SK-N-SH (cell line): ENCODE measurements around the gene CNFN.

Experiments
- CHD2 ChIP-seq: fragments of 150-350 bp; IDR thresholded peaks from 2 replicates; pipeline ENCODE4 v1.6.1; 2018; ENCODE audit warnings: low read length; ENCODE audit not compliant: partially characterized antibody
- CTCF ChIP-seq: fragments of 200-600 bp; sonication (generic); IDR thresholded peaks from 2 replicates; pipeline ENCODE4 v1.6.1; 2017; ENCODE audit warnings: antibody characterized with exemption, mild to moderate bottlenecking, moderate library complexity
- FOXM1 ChIP-seq: IDR thresholded peaks from 2 replicates; pipeline ENCODE4 v1.4.0; 2012; ENCODE audit warnings: low read depth, mild to moderate bottlenecking
- YY1 ChIP-seq: IDR thresholded peaks from 2 replicates; pipeline ENCODE4 v1.4.0; 2012; ENCODE audit warnings: low read depth, mild to moderate bottlenecking
- ZBTB33 ChIP-seq: IDR thresholded peaks from 2 replicates; pipeline ENCODE4 v1.4.0; 2012; ENCODE audit warnings: low read depth, borderline replicate concordance

GRCh38 chr19:42344336-42344893, 45.7 kb downstream of the CNFN start:
- TF ChIP-seq FOXM1, result no peak
- no peak for TF ChIP-seq ZBTB33
- no peak for TF ChIP-seq YY1
- no peak for TF ChIP-seq CHD2
- no peak for TF ChIP-seq CTCF
